ENCODE measurements around the gene IGDCC3.

The IGDCC3 gene

GRCh38 chr15:65363306-65363705, 14.5 kb downstream of the IGDCC3 start:
- Histone ChIP-seq H2AFZ (ENCODE audit: low read depth) (no peak overlapping the region), H3K9ac (no peak overlapping the region), H3K4me3 (IDR thresholded peaks at IDR 0.05; ENCODE audit: insufficient read depth, low read depth, low read length) (no peak overlapping the region), H3K36me3 (ENCODE audit: insufficient read depth) (no peaks in the 10 kb centered on the region), H3K4me1 (ENCODE audit: low read depth, poor library complexity, severe bottlenecking) (no peaks in the 10 kb centered on the region), H3K4me2 (no peak overlapping the region), H3K27ac (no peak overlapping the region), H3K27me3 (ENCODE audit: insufficient read depth, low read depth) (no peaks in the 10 kb centered on the region), H4K20me1 (ENCODE audit: insufficient read depth) (no peaks in the 10 kb centered on the region), H3K79me2 (ENCODE audit: insufficient read depth, low read depth) (no peaks in the 10 kb centered on the region)
- TF ChIP-seq CTCF (conservative IDR thresholded peaks at IDR 0.05; ENCODE audit: low read depth, low read length), result no peak

- Histone ChIP-seq H3K27ac (no peak overlapping the region), H3K4me1 (ENCODE audit: low read depth, poor library complexity, severe bottlenecking) (no peaks in the 10 kb centered on the region), H3K4me2 (no peak overlapping the region), H3K4me3 (IDR thresholded peaks at IDR 0.05; ENCODE audit: insufficient read depth, low read depth, low read length) (no peak overlapping the region), H4K20me1 (ENCODE audit: insufficient read depth) (no peaks in the 10 kb centered on the region), H3K27me3 (ENCODE audit: insufficient read depth, low read depth) (no peaks in the 10 kb centered on the region), H3K36me3 (ENCODE audit: insufficient read depth) (no peaks in the 10 kb centered on the region), H3K9ac (no peak overlapping the region), H2AFZ (ENCODE audit: low read depth) (no peak overlapping the region), H3K79me2 (ENCODE audit: insufficient read depth, low read depth) (no peaks in the 10 kb centered on the region)
- no peak for TF ChIP-seq CTCF (conservative IDR thresholded peaks at IDR 0.05; ENCODE audit: low read depth, low read length)
Measured at GRCh38 chr15:65362491-65362890, 15.3 kb downstream of the IGDCC3 start.

GRCh38 chr15:65361708-65362459, 15.9 kb downstream of the IGDCC3 start:
- H2AFZ ChIP-seq (ENCODE audit: low read depth), result no peak overlapping the region
- H3K9ac ChIP-seq, result no peak overlapping the region
- H3K4me2 ChIP-seq, result no peak overlapping the region
- no peaks in the 10 kb centered on the region for H4K20me1 ChIP-seq (ENCODE audit: insufficient read depth)
- H3K79me2 ChIP-seq (ENCODE audit: insufficient read depth, low read depth), result no peaks in the 10 kb centered on the region
- H3K4me3 ChIP-seq (IDR thresholded peaks at IDR 0.05; ENCODE audit: insufficient read depth, low read depth, low read length), result no peak overlapping the region
- no peaks in the 10 kb centered on the region for H3K27me3 ChIP-seq (ENCODE audit: insufficient read depth, low read depth)
- no peaks in the 10 kb centered on the region for H3K36me3 ChIP-seq (ENCODE audit: insufficient read depth)
- no peak overlapping the region for H3K27ac ChIP-seq
- no peak for TF ChIP-seq CTCF (conservative IDR thresholded peaks at IDR 0.05; ENCODE audit: low read depth, low read length)
- no peaks in the 10 kb centered on the region for H3K4me1 ChIP-seq (ENCODE audit: low read depth, poor library complexity, severe bottlenecking)

- no peaks in the 10 kb centered on the region for H3K27me3 ChIP-seq (ENCODE audit: insufficient read depth, low read depth)
- H3K4me2 ChIP-seq, result no peak overlapping the region
- H3K79me2 ChIP-seq (ENCODE audit: insufficient read depth, low read depth), result no peaks in the 10 kb centered on the region
- H3K4me3 ChIP-seq (IDR thresholded peaks at IDR 0.05; ENCODE audit: insufficient read depth, low read depth, low read length), result no peak overlapping the region
- no peak for TF ChIP-seq CTCF (conservative IDR thresholded peaks at IDR 0.05; ENCODE audit: low read depth, low read length)
- no peaks in the 10 kb centered on the region for H3K4me1 ChIP-seq (ENCODE audit: low read depth, poor library complexity, severe bottlenecking)
- H3K27ac ChIP-seq, result no peak overlapping the region
- no peaks in the 10 kb centered on the region for H4K20me1 ChIP-seq (ENCODE audit: insufficient read depth)
- H3K9ac ChIP-seq, result no peak overlapping the region
- H2AFZ ChIP-seq (ENCODE audit: low read depth), result no peak overlapping the region
- H3K36me3 ChIP-seq (ENCODE audit: insufficient read depth), result no peaks in the 10 kb centered on the region
Measured at GRCh38 chr15:65360506-65360905, 17.3 kb downstream of the IGDCC3 start.
